GM12878 (cell line): ENCODE data around the gene FLVCR2. TPM values are rescaled to one million over a fixed set of nuclear protein-coding genes. Genes with fewer than 3 reads are reported as not detected.

Source experiments
- BACH1 ChIP-seq: fragments of 450-650 bp; IDR thresholded peaks from 2 replicates; pipeline ENCODE4 v1.6.1; 2017; ENCODE audit warnings: mild to moderate bottlenecking, borderline replicate concordance
- BMI1 ChIP-seq: fragments of 450-650 bp; IDR thresholded peaks from 2 replicates; pipeline ENCODE4 v1.6.1; 2016; ENCODE audit warnings: mild to moderate bottlenecking, moderate library complexity, borderline replicate concordance
- IKZF1 ChIP-seq: fragments of 450-650 bp; conservative IDR thresholded peaks from 2 replicates; pipeline ENCODE4 v1.6.1; 2017; ENCODE audit warnings: antibody characterized with exemption, mild to moderate bottlenecking
- IRF4 ChIP-seq: IDR thresholded peaks from 2 replicates; pipeline ENCODE4 v1.6.1; 2011; ENCODE audit warnings: low read depth, low read length
- MXI1 ChIP-seq: fragments of 150-350 bp; IDR thresholded peaks from 2 replicates; pipeline ENCODE4 v1.6.1; 2011; ENCODE audit warnings: low read depth, mild to moderate bottlenecking, inconsistent platforms, low read length, improper control_type of control experiment
- NR2F1 ChIP-seq: fragments of 450-650 bp; conservative IDR thresholded peaks from 2 replicates; pipeline ENCODE4 v1.6.1; 2017; ENCODE audit warnings: mild to moderate bottlenecking
- POU2F2 ChIP-seq: IDR thresholded peaks from 3 replicates; pipeline ENCODE4 v1.6.1; 2011; ENCODE audit warnings: low read depth, mild to moderate bottlenecking, low read length, borderline replicate concordance
- RBBP5 ChIP-seq: fragments of 200-600 bp; sonication (generic); conservative IDR thresholded peaks from 2 replicates; pipeline ENCODE4 v1.6.1; 2016
- RUNX3 ChIP-seq: IDR thresholded peaks from 2 replicates; pipeline ENCODE4 v1.6.1; 2012; ENCODE audit warnings: low read length, inconsistent platforms
- SMARCA5 ChIP-seq: fragments of 450-650 bp; IDR thresholded peaks from 2 replicates; pipeline ENCODE4 v1.6.1; 2017; ENCODE audit warnings: mild to moderate bottlenecking
- TAF1 ChIP-seq: IDR thresholded peaks from 2 replicates; pipeline ENCODE4 v1.6.1; 2011; ENCODE audit warnings: mild to moderate bottlenecking, low read depth, low read length, borderline replicate concordance
- polyA plus RNA-seq, 11 experiments: library from polyadenylated mRNA; depleted of rRNA in 4 of 11; unstranded in 6 of 11; stranded (reverse) in 5 of 11; fragments of >200 nt; fragmentation: Nextera tagmentation in 4 of 11; fragmentation: Illumina TruSeq in 1 of 11; extraction: Ambion mirVana in 4 of 11; extraction: Trizol in 1 of 11; gene quantifications; 1 replicate in 1 of 11; 2 replicates in 10 of 11; pipeline versions ENCODE4 v1.2.1 to v1.2.3, GENCODE V29; 2011 to 2016; ENCODE audit warnings: inconsistent platforms in 2 of 11, missing spikeins in 2 of 11, low read depth in 1 of 11
- total RNA-seq, 4 experiments: library from RNA; depleted of rRNA in 3 of 4; stranded (reverse); fragments of >200 nt in 3 of 4; fragmentation: Illumina TruSeq in 1 of 4; extraction: Trizol in 1 of 4; gene quantifications; 2 replicates each; pipeline versions ENCODE4 v1.2.1 to v1.2.3, GENCODE V29; 2013 to 2021
- TF ChIP-seq, protein P1 (sequence below): IDR thresholded peaks from 2 replicates; pipeline ENCODE4 v1.6.1; 2011; ENCODE audit warnings: borderline replicate concordance, low read depth, mild to moderate bottlenecking, moderate library complexity, low read length; ENCODE audit not compliant: insufficient read depth, poor library complexity, severe bottlenecking
- TF ChIP-seq, protein P2 (sequence below): fragments of 450-650 bp; IDR thresholded peaks from 2 replicates; pipeline ENCODE4 v1.6.1; 2017; ENCODE audit warnings: antibody characterized with exemption, mild to moderate bottlenecking, moderate library complexity
- TF ChIP-seq, protein P3 (sequence below): IDR thresholded peaks from 2 replicates; pipeline ENCODE4 v1.6.1; 2012; ENCODE audit warnings: low read depth, low read length, improper control_type of control experiment
- TF ChIP-seq, protein P4 (sequence below), 3 experiments: IDR thresholded peaks in 2 of 3; conservative IDR thresholded peaks in 1 of 3; 2 replicates each; pipeline ENCODE4 v1.5.1; 2011; ENCODE audit warnings: low read depth in 3 of 3, low read length in 3 of 3, mild to moderate bottlenecking in 3 of 3, control low read depth in 2 of 3, moderate library complexity in 2 of 3, inconsistent platforms in 1 of 3, mixed read lengths in 1 of 3; ENCODE audit not compliant: control insufficient read depth in 2 of 3, insufficient read depth in 1 of 3; ENCODE audit errors: extremely low read depth in 1 of 3
- TF ChIP-seq, protein P5 (sequence below): fragments of 450-650 bp; IDR thresholded peaks from 2 replicates; pipeline ENCODE4 v1.6.1; 2017; ENCODE audit warnings: mild to moderate bottlenecking, low read depth, inconsistent platforms; ENCODE audit not compliant: poor library complexity, severe bottlenecking
- TF ChIP-seq, protein P6 (sequence below): fragments of 450-650 bp; IDR thresholded peaks from 2 replicates; pipeline ENCODE4 v1.6.1; 2016; ENCODE audit warnings: mild to moderate bottlenecking

The FLVCR2 gene
- total and polyA plus RNA-seq, 10 of the 15 experiments (the other 5 are each of a cell fraction or from before 2014, with no cell fraction given), result 0.24 to 3.7 (median 1.6) TPM

DNA sequence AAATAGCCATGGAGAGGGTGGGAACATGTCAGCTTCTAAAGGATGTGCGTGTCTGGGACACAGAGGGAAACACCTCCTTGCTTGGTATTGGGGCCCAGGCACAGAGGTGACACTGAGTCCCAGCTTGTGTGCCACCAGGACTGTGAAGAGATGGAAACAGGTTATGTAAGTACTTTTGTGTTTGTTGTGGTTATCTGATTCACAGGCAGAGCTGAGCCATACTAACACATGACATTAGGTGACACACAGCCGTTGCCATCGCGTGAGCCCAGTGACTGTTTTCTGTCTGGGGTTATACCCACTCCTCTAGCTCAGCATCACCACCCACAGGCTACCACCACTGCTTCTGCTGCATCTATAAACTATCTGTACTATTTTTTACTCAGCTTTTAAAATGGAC is 12.1 kb upstream of the FLVCR2 start (continued):
- TF ChIP-seq, protein P1, sequence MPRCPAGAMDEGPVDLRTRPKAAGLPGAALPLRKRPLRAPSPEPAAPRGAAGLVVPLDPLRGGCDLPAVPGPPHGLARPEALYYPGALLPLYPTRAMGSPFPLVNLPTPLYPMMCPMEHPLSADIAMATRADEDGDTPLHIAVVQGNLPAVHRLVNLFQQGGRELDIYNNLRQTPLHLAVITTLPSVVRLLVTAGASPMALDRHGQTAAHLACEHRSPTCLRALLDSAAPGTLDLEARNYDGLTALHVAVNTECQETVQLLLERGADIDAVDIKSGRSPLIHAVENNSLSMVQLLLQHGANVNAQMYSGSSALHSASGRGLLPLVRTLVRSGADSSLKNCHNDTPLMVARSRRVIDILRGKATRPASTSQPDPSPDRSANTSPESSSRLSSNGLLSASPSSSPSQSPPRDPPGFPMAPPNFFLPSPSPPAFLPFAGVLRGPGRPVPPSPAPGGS, result peak; percentile 15
- TF ChIP-seq IKZF1, result peak; percentile 21; the same call in 1 of the 2 replicates
- TF ChIP-seq, protein P2, sequence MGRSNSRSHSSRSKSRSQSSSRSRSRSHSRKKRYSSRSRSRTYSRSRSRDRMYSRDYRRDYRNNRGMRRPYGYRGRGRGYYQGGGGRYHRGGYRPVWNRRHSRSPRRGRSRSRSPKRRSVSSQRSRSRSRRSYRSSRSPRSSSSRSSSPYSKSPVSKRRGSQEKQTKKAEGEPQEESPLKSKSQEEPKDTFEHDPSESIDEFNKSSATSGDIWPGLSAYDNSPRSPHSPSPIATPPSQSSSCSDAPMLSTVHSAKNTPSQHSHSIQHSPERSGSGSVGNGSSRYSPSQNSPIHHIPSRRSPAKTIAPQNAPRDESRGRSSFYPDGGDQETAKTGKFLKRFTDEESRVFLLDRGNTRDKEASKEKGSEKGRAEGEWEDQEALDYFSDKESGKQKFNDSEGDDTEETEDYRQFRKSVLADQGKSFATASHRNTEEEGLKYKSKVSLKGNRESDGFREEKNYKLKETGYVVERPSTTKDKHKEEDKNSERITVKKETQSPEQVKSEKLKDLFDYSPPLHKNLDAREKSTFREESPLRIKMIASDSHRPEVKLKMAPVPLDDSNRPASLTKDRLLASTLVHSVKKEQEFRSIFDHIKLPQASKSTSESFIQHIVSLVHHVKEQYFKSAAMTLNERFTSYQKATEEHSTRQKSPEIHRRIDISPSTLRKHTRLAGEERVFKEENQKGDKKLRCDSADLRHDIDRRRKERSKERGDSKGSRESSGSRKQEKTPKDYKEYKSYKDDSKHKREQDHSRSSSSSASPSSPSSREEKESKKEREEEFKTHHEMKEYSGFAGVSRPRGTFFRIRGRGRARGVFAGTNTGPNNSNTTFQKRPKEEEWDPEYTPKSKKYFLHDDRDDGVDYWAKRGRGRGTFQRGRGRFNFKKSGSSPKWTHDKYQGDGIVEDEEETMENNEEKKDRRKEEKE, result no peak
- no peak for TF ChIP-seq SMARCA5
- TF ChIP-seq MXI1, result 0 out of 2 replicates have a peak, but pooled peaks have one; percentile 25
- TF ChIP-seq IRF4, result no peak
- TF ChIP-seq, protein P3, sequence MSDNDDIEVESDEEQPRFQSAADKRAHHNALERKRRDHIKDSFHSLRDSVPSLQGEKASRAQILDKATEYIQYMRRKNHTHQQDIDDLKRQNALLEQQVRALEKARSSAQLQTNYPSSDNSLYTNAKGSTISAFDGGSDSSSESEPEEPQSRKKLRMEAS, result no peak
- TF ChIP-seq, protein P4, sequence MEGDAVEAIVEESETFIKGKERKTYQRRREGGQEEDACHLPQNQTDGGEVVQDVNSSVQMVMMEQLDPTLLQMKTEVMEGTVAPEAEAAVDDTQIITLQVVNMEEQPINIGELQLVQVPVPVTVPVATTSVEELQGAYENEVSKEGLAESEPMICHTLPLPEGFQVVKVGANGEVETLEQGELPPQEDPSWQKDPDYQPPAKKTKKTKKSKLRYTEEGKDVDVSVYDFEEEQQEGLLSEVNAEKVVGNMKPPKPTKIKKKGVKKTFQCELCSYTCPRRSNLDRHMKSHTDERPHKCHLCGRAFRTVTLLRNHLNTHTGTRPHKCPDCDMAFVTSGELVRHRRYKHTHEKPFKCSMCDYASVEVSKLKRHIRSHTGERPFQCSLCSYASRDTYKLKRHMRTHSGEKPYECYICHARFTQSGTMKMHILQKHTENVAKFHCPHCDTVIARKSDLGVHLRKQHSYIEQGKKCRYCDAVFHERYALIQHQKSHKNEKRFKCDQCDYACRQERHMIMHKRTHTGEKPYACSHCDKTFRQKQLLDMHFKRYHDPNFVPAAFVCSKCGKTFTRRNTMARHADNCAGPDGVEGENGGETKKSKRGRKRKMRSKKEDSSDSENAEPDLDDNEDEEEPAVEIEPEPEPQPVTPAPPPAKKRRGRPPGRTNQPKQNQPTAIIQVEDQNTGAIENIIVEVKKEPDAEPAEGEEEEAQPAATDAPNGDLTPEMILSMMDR (IDR thresholded peaks at IDR 0.05 in 2 of 3, conservative IDR thresholded peaks at IDR 0.05 in 1 of 3; ENCODE audit: control insufficient read depth in 2 of 3, extremely low read depth in 1 of 3, insufficient read depth in 1 of 3, low read depth in 3 of 3, low read length in 3 of 3), result peak in 1 of 3 experiments; percentile 25; a peak in 1 of 6 replicates
- TF ChIP-seq, protein P5, sequence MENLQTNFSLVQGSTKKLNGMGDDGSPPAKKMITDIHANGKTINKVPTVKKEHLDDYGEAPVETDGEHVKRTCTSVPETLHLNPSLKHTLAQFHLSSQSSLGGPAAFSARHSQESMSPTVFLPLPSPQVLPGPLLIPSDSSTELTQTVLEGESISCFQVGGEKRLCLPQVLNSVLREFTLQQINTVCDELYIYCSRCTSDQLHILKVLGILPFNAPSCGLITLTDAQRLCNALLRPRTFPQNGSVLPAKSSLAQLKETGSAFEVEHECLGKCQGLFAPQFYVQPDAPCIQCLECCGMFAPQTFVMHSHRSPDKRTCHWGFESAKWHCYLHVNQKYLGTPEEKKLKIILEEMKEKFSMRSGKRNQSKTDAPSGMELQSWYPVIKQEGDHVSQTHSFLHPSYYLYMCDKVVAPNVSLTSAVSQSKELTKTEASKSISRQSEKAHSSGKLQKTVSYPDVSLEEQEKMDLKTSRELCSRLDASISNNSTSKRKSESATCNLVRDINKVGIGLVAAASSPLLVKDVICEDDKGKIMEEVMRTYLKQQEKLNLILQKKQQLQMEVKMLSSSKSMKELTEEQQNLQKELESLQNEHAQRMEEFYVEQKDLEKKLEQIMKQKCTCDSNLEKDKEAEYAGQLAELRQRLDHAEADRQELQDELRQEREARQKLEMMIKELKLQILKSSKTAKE, result peak; percentile 27
- TF ChIP-seq RUNX3, result peak; percentile 71
- TF ChIP-seq BMI1, result no peak
- no peak for TF ChIP-seq POU2F2
- TF ChIP-seq BACH1, result no peak
- TF ChIP-seq, protein P6, sequence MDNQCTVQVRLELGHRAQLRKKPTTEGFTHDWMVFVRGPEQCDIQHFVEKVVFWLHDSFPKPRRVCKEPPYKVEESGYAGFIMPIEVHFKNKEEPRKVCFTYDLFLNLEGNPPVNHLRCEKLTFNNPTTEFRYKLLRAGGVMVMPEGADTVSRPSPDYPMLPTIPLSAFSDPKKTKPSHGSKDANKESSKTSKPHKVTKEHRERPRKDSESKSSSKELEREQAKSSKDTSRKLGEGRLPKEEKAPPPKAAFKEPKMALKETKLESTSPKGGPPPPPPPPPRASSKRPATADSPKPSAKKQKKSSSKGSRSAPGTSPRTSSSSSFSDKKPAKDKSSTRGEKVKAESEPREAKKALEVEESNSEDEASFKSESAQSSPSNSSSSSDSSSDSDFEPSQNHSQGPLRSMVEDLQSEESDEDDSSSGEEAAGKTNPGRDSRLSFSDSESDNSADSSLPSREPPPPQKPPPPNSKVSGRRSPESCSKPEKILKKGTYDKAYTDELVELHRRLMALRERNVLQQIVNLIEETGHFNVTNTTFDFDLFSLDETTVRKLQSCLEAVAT, result no peak
- peak; percentile 17; the same call in 1 of the 2 replicates for TF ChIP-seq NR2F1
- TF ChIP-seq RBBP5, result no peak
- no peak for TF ChIP-seq TAF1
